Endodermal cell (in vitro differentiated cells): Measurements from ENCODE around the gene AFF2. TPM values are rescaled to one million over a fixed set of nuclear protein-coding genes. Genes with fewer than 3 reads are reported as not detected.

ENCODE experiments used
- DNase-seq: peaks from one replicate; pipeline ENCODE4 v3.0.0-alpha.2; 2017
- H3K27ac ChIP-seq: 2 replicates; pipeline ENCODE4 v1.5.1; 2013; ENCODE audit warnings: mild to moderate bottlenecking, low read depth, low read length, moderate library complexity
- H3K27me3 ChIP-seq: 2 replicates; pipeline ENCODE4 v1.6.1; 2013; ENCODE audit warnings: mild to moderate bottlenecking, low read length, moderate library complexity; ENCODE audit not compliant: insufficient read depth, control insufficient read depth, poor library complexity, severe bottlenecking
- H3K36me3 ChIP-seq: 2 replicates; pipeline ENCODE4 v1.7.0; 2013; ENCODE audit warnings: mild to moderate bottlenecking, low read length, moderate library complexity; ENCODE audit not compliant: control insufficient read depth, insufficient read depth
- H3K4me1 ChIP-seq: one replicate; pipeline ENCODE4 v1.7.0; 2013; ENCODE audit warnings: low read length; ENCODE audit not compliant: control insufficient read depth, insufficient read depth
- H3K4me3 ChIP-seq: 2 replicates; pipeline ENCODE4 v1.5.1; 2013; ENCODE audit warnings: mild to moderate bottlenecking, low read length, moderate library complexity
- H3K9ac ChIP-seq: 2 replicates; pipeline ENCODE4 v1.6.1; 2013; ENCODE audit warnings: mild to moderate bottlenecking, low read length, moderate library complexity; ENCODE audit not compliant: poor library complexity, severe bottlenecking; ENCODE audit errors: extremely low read depth
- H3K9me3 ChIP-seq: 2 replicates; pipeline ENCODE4 v1.6.1; 2013; ENCODE audit warnings: mild to moderate bottlenecking, low read length, moderate library complexity; ENCODE audit not compliant: control insufficient read depth
- H3K27ac Mint-ChIP-seq: 2 replicates; pipeline ENCODE4 v1.8.0; 2020; ENCODE audit warnings: mixed read lengths
- H3K27me3 Mint-ChIP-seq: 2 replicates; pipeline ENCODE4 v1.8.0; 2021; ENCODE audit warnings: mild to moderate bottlenecking, mixed read lengths; ENCODE audit not compliant: insufficient read depth
- H3K36me3 Mint-ChIP-seq: 2 replicates; pipeline ENCODE4 v1.8.0; 2020; ENCODE audit warnings: low read depth, mixed read lengths
- H3K4me1 Mint-ChIP-seq: 2 replicates; pipeline ENCODE4 v1.8.0; 2020; ENCODE audit warnings: mixed read lengths
- H3K4me3 Mint-ChIP-seq: 2 replicates; pipeline ENCODE4 v1.8.0; 2020; ENCODE audit warnings: mild to moderate bottlenecking, moderate library complexity, mixed read lengths
- H3K9me3 Mint-ChIP-seq: 2 replicates; pipeline ENCODE4 v1.8.0; 2020; ENCODE audit warnings: mild to moderate bottlenecking, mixed read lengths
- WGBS, 2 experiments: methylation state at CpG; one replicate each; pipeline versions ENCODE4 v1.1.5 to v1.1.7; 2013; ENCODE audit warnings: missing lambda C conversion rate in 2 of 2, mixed read lengths in 1 of 2; ENCODE audit not compliant: insufficient coverage in 1 of 2, insufficient read length in 1 of 2; 5-methylcytosine and 5-hydroxymethylcytosine counted together
- total RNA-seq, 2 donors: library from RNA; stranded (reverse); fragmentation: NEBNext Ultra II Directional in 1 of 2; extraction: Animal tissue kit (Norgen Biotek cat#: 25700) in 1 of 2; gene quantifications; 2 replicates in 1 of 2; 3 replicates in 1 of 2; pipeline ENCODE4 v1.2.1, GENCODE V29; 2021
- TF ChIP-seq, protein P1 (sequence below): fragments of 200-600 bp; sonication (generic); conservative IDR thresholded peaks from 2 replicates; pipeline ENCODE4 v1.5.0; 2021; ENCODE audit warnings: antibody characterized with exemption, mild to moderate bottlenecking

Gene AFF2
- total RNA-seq, 2 donors from 2014 or later = 3.7 to 5.6 TPM

- WGBS, 2 experiments = 93% methylated on average over 2 of the region's 2 CpGs; no CpG with 5 or more reads in 1 of the 2 experiments
- H3K27ac Mint-ChIP-seq = no peak overlapping the region
These were observed 263.5 kb downstream of the AFF2 start for GRCh38 chrX:148763896-148764295.

DNA sequence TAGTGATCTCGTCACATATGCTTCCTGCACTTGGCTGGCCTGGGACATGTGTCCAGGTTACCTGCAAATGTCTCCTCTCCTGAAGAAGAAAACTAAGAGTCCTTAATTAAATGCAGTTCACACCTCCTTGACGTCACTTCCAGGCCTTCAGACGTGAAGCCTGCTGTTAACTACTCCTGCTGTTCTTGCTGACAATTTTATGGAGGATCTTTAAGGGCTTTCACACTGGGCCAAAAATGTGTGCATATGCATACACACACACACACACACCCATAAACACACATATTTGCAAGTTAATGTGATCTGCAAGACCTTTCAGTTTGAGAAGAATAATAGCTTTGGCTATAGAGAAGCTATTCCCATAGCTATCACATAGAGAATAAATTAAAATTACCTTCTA lies 267.9 kb downstream of the AFF2 start:
- H3K9ac ChIP-seq = no peak overlapping the region
- no peaks in the 10 kb centered on the region for H3K27me3 Mint-ChIP-seq
- no peak overlapping the region for H3K4me3 Mint-ChIP-seq
- H3K36me3 Mint-ChIP-seq = no peaks in the 10 kb centered on the region
- peak; percentile 43 for DNase-seq
- no peaks in the 10 kb centered on the region for H3K9me3 ChIP-seq
- WGBS, 2 experiments = 94% methylated on average over 3 of the region's 3 CpGs; no CpG with 5 or more reads in 1 of the 2 experiments
- TF ChIP-seq, protein P1, sequence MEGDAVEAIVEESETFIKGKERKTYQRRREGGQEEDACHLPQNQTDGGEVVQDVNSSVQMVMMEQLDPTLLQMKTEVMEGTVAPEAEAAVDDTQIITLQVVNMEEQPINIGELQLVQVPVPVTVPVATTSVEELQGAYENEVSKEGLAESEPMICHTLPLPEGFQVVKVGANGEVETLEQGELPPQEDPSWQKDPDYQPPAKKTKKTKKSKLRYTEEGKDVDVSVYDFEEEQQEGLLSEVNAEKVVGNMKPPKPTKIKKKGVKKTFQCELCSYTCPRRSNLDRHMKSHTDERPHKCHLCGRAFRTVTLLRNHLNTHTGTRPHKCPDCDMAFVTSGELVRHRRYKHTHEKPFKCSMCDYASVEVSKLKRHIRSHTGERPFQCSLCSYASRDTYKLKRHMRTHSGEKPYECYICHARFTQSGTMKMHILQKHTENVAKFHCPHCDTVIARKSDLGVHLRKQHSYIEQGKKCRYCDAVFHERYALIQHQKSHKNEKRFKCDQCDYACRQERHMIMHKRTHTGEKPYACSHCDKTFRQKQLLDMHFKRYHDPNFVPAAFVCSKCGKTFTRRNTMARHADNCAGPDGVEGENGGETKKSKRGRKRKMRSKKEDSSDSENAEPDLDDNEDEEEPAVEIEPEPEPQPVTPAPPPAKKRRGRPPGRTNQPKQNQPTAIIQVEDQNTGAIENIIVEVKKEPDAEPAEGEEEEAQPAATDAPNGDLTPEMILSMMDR = no peak
- H3K9me3 Mint-ChIP-seq = peaks cover 42% of the 10 kb centered on the region
- H3K36me3 ChIP-seq = no peaks in the 10 kb centered on the region
- no peaks in the 10 kb centered on the region for H3K4me1 ChIP-seq
- no peaks in the 10 kb centered on the region for H3K27me3 ChIP-seq
- H3K4me3 ChIP-seq = no peak overlapping the region
- H3K27ac Mint-ChIP-seq = no peak overlapping the region
- H3K4me1 Mint-ChIP-seq = no peaks in the 10 kb centered on the region
- no peak overlapping the region for H3K27ac ChIP-seq

More at GRCh38 chrX:148763896-148764295, 263.5 kb downstream of the AFF2 start:
- H3K36me3 Mint-ChIP-seq = no peaks in the 10 kb centered on the region
- H3K27me3 ChIP-seq = no peaks in the 10 kb centered on the region
- H3K4me1 ChIP-seq = no peaks in the 10 kb centered on the region
- no peak for DNase-seq
- no peak overlapping the region for H3K4me3 Mint-ChIP-seq
- H3K9me3 ChIP-seq = no peaks in the 10 kb centered on the region
- TF ChIP-seq, protein P1 = no peak
- no peaks in the 10 kb centered on the region for H3K4me1 Mint-ChIP-seq
- no peak overlapping the region for H3K27ac ChIP-seq
- H3K9ac ChIP-seq = no peak overlapping the region
- no peaks in the 10 kb centered on the region for H3K27me3 Mint-ChIP-seq
- H3K4me3 ChIP-seq = no peak overlapping the region
- no peaks in the 10 kb centered on the region for H3K36me3 ChIP-seq
- H3K9me3 Mint-ChIP-seq = peaks cover 30% of the 10 kb centered on the region

- no peak for DNase-seq
- Histone ChIP-seq H3K4me3 (no peak overlapping the region), H3K27me3 (no peaks in the 10 kb centered on the region), H3K9me3 (no peaks in the 10 kb centered on the region), H3K27ac (no peak overlapping the region), H3K36me3 (no peaks in the 10 kb centered on the region), H3K9ac (no peak overlapping the region), H3K4me1 (no peaks in the 10 kb centered on the region)
- Mint-ChIP-seq H3K27ac (no peak overlapping the region), H3K4me1 (no peaks in the 10 kb centered on the region), H3K4me3 (no peak overlapping the region), H3K27me3 (no peaks in the 10 kb centered on the region), H3K36me3 (no peaks in the 10 kb centered on the region), H3K9me3 (peaks cover 43% of the 10 kb centered on the region)
- TF ChIP-seq, protein P1 = no peak
These were observed 271.0 kb downstream of the AFF2 start for GRCh38 chrX:148771440-148771839.
